COR-L47 (cell line): Measurements from ENCODE around the gene TMEM225.
"Not testable (repeated sequence)": the region's sequence is repeated elsewhere in the genome, so short reads cannot be mapped to it uniquely, and the experiment has no call there.

Experiments used
- DNase-seq: peaks from one replicate; lab custom pipeline; 2025; lab: John Stamatoyannopoulos, UW

The TMEM225 gene

GRCh38 chr11:123885570-123885969 lies at the start of gene TMEM225:
Gene TMEM225, minus strand, starts transcription at chr11:123885670. Its CDS starts 245 bp downstream, at chr11:123885425.
- no peak for DNase-seq

- DNase-seq, result no peak
Measured at GRCh38 chr11:123924027-123924426, 38.6 kb upstream of the TMEM225 start.

- DNase-seq, result no peak
Measured at GRCh38 chr11:123920943-123921342, 35.5 kb upstream of the TMEM225 start.

- no peak for DNase-seq
Measured at GRCh38 chr11:123905826-123906225, 20.4 kb upstream of the TMEM225 start.

- no peak for DNase-seq
Measured at GRCh38 chr11:123904932-123905331, 19.5 kb upstream of the TMEM225 start.

GRCh38 chr11:123903932-123904331 lies 18.5 kb upstream of the TMEM225 start:
- DNase-seq, result no peak

GRCh38 chr11:123901867-123902266 lies 16.4 kb upstream of the TMEM225 start, which contains the start of gene OR8D4:
Gene OR8D4, plus strand, starts transcription at chr11:123902167. Its CDS starts 4,265 bp downstream, at chr11:123906432.
- no peak for DNase-seq

GRCh38 chr11:123899792-123900191 lies 14.3 kb upstream of the TMEM225 start:
- DNase-seq, result no peak

GRCh38 chr11:123892031-123892430 lies 6.6 kb upstream of the TMEM225 start:
- DNase-seq, result no peak

- DNase-seq, result no peak
Measured at GRCh38 chr11:123880912-123881311, 4.6 kb downstream of the TMEM225 start.

- DNase-seq, result not testable (repeated sequence)
Measured at GRCh38 chr11:123867795-123868194, 17.7 kb downstream of the TMEM225 start.

GRCh38 chr11:123865293-123865692 lies 20.2 kb downstream of the TMEM225 start:
- not testable (repeated sequence) for DNase-seq

- DNase-seq, result no peak
Measured at GRCh38 chr11:123859731-123860130, 25.7 kb downstream of the TMEM225 start.

- DNase-seq, result no peak
Measured at GRCh38 chr11:123856444-123856843, 29.0 kb downstream of the TMEM225 start.

GRCh38 chr11:123853038-123853437 lies 32.4 kb downstream of the TMEM225 start:
- DNase-seq, result no peak

- DNase-seq, result no peak
Measured at GRCh38 chr11:123852321-123852720, 33.1 kb downstream of the TMEM225 start.

- DNase-seq, result no peak
Measured at GRCh38 chr11:123851110-123851509, 34.4 kb downstream of the TMEM225 start.

GRCh38 chr11:123841174-123841573 lies 44.3 kb downstream of the TMEM225 start:
- no peak for DNase-seq

GRCh38 chr11:123839131-123839530 lies 46.3 kb downstream of the TMEM225 start:
- no peak for DNase-seq

- no peak for DNase-seq
Measured at GRCh38 chr11:123838659-123839058, 46.8 kb downstream of the TMEM225 start.

- no peak for DNase-seq
Measured at GRCh38 chr11:123838199-123838598, 47.3 kb downstream of the TMEM225 start.

- DNase-seq, result no peak
Measured at GRCh38 chr11:123833095-123833494, 52.4 kb downstream of the TMEM225 start.
